Muscle of back (tissue), 13 donors: Measurements from ENCODE around the gene MSX1. TPM values are rescaled to one million over a fixed set of nuclear protein-coding genes. Genes with fewer than 3 reads are reported as not detected.
"Not testable (repeated sequence)": the region's sequence is repeated elsewhere in the genome, so short reads cannot be mapped to it uniquely, and the experiment has no call there.

ENCODE experiments used
- DNase-seq, 3 donors: peaks; one replicate each; pipeline versions ENCODE4 v3.0.0 to v3.0.0-alpha.2; 2013
- long read RNA-seq, 9 donors: transcript quantifications; one replicate each; lab custom pipeline, GENCODE V29; 2026
- polyA plus RNA-seq, 10 donors: library from polyadenylated mRNA; unstranded; fragments of 120-200 nt; gene quantifications; one replicate each; pipeline ENCODE4 v1.2.1, GENCODE V29; 2013; ENCODE audit not compliant: insufficient read length in 10 of 10

Gene MSX1
- 1 to 10 TPM; 1.5 to 2.5 (median 1.8) TPM for polyA plus RNA-seq
- long read RNA-seq, donor 1, result 0 reads
- long read RNA-seq, donor 2, result 0 reads
- long read RNA-seq, donor 3, result 0 reads
- long read RNA-seq, donor 4, result 0 reads
- long read RNA-seq, donor 5, partial matches to known transcripts, result 0 of 1 reads
- long read RNA-seq, donor 5, other reads (novel, unspliced or antisense), result 0 of 1 reads
- long read RNA-seq, donor 6, result 0 reads
- long read RNA-seq, donor 7, result 0 reads
- long read RNA-seq, donor 8, result 0 reads
- long read RNA-seq, donor 9, result 0 reads

DNA sequence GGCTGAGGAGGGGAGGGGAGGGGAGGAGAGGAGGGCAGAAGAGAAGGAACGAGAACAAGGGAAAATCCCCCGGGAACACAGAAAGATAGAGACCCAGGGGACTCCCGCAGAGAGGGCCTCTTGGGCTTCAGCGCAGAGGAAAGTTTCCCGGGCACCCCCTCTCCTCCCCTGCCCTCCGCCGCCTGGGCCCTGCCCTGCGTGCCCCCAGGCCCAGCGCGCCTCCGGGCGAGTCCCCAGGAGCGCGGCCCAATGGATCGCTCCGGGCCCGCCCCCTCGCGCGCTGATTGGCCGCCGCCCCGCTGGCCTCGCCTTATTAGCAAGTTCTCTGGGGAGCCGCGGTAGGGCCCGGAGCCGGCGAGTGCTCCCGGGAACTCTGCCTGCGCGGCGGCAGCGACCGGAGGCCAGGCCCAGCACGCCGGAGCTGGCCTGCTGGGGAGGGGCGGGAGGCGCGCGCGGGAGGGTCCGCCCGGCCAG, at the start of gene MSX1:
Gene MSX1, plus strand, starts transcription at position 341 of the 474 bp plus-strand sequence. CDS start 235 bp downstream, outside the sequence.
- DNase-seq, result peak; percentile 80 to 89 (median 82)

DNA sequence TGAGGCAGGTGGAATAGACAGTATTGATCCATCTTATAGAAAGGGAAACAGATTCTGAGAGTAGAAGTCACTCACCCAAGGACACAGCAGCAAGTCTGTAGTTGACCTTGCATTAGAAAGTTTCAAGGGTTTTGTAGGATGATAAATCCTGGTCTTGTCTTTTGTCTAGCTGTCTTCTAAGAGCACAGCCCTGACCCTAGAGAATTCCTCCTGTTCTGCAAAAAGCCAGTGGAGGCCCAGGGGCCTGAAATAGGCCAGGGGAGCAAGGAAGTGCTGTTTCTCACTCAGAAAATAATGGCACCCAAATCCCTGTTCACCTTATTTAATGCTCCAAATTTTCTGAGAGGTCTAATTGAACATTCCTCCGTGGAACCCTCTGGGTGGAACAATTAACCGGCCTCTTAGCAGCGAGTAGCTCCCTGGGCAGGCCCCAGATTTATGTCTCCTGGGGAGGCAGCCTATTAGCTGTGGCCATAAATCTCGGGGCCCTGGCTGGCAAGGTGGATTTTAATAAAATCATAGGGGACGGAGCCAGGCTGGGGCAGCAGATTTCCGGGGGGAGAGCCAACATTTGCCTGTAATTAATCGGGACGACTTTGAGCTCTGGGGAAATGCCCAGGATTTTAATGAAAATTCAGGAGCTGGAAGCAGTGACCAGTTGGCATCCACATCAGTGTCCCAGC, 49.2 kb upstream of the MSX1 start:
- DNase-seq, result no peak

DNA sequence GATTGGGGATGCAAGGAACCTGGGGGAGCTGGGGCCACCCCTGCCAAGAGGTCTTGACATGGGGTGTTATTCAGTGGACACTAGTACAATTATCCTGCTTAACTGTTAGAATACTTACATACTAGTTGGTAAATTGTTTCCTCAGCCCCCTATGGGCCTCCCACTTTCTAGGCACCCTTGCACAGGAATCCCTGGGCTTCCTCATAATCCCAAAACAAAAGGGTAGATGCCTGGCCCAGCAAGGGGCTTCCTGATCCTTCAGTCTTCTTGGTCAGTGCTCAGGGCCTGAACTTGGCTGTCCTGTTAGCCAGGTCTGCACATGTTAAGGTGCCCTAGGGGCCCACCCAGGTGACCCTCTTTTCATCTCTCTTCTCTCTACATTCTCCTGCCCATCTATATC, 48.7 kb upstream of the MSX1 start:
- no peak for DNase-seq

DNA sequence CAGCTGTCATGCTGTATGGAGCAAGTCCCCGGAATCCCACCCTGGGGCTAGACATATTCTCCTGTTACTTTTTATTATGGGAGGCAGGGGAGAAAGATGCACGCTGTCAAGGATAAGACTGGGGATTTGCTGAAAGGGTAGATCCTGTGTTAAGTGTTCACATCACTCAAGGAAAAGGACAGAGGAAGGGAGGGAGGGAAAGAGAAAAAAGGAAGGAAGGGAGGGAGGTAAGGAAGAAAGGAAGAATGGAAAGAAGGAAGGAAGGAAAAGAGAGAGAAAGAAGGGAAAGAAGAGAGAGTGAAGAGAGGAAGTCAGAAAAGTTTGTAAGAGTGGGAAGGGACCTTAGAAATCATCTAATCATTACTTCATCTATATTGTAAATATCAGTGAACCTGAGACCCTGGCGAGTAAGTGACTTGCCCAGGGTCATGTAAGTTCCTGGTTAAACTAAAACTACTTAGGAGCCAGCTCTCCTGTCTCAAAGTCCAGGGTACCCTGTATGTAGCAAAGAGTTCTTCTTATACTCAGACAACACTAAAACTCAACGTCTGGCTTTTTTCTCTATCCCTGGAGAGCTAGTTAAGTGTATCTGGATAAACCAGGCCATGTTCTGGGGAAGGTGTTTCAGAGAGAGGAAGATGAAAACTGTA, 47.2 kb upstream of the MSX1 start:
- DNase-seq, result no peak

DNA sequence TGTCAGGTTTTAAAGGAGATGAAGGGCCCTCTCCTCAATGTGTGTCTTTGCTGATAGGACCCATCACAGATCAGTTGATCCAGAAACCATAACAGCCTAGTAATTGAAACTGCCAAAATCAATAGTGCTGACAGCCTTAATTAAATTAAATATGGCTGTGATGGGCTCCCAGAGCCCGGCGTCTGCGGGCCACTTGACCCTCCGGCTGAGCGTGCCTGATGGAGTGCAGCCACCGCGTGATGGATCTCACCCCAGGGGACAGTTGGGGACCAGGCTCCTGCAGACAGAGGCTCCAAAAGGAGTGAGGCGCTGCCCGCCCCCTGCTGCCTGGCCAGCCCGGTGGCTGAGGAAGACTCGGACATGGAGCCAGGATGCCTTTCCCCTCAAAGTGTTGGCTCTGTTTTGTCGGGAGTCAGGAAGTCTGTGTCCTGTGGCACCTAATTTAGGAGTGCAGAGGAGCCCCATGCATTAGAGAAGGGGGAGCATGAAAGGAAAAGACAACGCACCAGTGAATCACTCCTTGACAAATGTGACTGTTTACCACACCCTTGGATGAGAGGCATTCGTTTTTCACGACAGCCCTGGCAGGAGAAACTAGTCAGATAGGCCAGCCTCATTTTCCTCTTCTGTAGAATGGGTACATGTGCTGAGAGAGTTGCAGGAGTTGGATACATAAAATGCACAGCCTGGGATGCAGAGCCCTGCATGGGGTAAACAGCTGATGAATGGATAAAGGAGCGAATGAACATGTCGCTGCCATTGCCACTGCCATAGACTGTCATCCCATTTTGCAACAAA, 40.9 kb upstream of the MSX1 start:
- no peak for DNase-seq

DNA sequence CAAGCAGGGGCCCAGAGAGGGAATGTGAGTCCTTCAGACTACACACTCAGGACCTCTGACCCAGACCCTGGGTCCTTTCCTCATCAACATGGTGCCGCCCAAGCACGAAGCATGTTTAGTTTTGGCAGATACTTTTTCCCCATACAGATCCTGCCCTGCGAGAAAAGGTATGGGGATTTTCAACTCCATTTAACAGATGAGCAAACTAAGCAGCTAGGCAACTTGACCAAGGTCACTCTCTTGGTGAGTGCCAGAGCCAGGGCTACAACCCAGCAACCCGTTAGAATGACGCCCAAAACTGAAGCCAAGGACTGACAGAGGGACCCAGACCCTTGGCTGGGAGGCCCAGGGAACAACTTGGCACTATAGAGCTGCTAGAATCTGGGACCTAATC, 40.3 kb upstream of the MSX1 start:
- DNase-seq, result no peak

DNA sequence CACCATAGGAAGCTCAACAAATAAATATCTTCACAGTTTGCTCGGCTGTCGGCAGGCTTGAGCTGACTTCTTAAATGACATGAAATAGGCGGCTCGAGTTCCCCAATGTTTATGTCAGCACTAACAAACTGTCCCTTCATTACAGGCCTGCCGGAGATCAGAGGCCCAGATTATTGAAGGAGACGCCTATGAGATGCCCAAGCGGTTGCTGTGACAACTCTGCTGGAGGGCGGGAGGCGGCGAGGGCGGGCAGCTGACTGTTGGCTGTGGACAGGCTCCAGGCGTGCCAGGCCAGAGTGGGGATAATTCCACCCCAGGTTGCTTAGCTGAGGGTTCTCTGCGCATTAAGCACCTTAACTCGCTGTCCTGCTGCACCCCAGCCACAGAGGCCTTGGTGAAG, 39.2 kb upstream of the MSX1 start:
- no peak for DNase-seq

DNA sequence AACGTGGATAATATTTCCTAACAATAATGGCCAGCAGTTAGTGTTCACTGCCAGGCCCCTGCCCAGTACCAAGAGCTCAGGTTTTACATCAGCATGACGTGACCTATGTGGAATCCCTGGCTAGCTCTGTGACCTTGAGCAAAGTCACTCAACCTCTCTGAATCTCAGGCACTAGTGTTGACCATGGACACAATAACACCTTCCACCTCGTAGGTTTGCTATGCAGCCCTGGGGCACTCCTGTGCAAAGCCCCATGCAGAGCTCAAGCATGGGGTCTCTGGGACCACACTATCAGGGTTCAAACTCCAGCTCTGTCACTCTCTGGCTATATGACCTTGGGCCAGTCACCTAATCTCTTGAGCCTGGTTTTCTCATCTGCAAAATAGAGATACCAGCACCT, 38.7 kb upstream of the MSX1 start:
- no peak for DNase-seq

DNA sequence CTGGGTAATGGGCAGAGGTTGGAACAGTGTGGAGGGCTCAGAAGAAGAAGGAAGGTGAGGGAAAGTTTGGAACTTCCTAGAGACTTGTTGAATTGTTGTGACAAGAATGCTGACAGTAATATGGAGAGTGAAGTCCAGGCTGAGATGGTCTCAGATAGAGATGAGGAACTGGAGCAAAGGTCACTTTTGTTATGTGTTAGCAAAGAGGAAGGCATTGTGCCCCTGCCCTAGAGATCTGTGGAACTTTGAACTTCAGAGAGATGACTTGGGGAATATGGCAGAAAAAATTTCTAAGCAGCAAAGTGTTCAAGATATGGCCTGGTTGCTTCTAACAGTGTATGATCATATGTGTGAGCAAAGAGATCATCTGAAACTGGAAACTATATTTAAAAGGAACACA, 37.9 kb upstream of the MSX1 start:
- DNase-seq, result no peak

DNA sequence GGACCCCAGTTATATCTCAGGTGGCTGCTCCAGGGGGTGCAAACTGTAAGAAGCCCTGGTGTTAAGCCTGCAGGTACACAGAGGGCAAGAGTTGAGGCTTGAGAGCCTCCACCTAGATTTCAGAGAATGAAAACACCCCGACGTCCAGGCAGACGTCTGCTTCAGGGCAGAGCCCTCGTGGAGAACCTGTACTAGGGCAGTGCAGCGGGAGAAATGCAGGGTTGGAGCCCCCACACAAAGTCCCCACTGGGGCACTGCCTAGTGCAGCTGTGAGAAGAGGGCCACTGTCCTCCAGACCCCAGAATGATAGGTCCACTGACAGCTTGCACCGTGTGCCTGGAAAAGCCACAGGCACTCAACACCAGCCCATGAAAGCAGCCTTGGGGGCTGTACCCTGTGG, 37.2 kb upstream of the MSX1 start:
- not testable (repeated sequence) for DNase-seq

DNA sequence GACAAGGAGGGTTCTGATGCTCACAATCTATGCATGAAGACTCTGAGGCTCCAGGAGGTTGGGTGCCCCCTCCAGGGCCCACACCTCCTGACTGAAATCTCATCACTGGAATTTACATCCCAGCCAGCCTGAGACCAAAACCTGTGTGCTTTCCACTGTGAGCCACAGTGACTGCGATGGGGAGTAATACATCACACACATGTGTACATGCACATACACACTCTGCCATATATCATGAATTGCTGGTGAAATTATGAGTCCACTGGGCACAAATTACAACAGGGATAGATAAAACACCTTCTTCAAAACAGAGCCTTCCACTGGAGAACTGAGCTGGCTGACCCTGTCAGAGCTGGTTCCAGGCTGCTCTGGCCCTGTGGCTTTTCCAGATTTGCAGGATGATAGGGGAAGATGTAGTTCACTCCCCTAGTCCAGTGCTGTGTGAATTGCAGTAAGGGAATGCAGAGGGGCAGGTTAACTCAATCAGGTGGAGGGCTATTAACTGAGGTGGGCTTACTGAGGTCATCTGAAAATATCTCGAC, 35.8 kb upstream of the MSX1 start:
- DNase-seq, result no peak

DNA sequence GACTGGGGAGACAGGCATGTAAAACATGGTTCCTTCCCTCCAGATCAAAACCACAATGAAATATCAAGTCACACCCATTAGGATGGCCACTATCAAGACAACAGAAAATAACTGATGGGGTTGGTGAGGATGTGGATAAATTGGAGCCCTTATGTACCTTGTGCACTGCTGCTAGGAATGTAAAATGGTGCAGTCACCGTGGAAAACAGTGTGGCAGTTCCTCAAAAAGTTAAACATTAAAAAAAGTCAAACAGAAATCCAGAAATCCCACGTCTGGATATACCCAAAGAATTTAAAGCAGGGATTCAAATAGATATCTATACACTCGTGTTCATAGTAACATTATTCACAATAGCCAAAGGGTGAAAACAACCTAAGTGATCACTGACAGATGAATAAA, 35.2 kb upstream of the MSX1 start:
- no peak for DNase-seq

DNA sequence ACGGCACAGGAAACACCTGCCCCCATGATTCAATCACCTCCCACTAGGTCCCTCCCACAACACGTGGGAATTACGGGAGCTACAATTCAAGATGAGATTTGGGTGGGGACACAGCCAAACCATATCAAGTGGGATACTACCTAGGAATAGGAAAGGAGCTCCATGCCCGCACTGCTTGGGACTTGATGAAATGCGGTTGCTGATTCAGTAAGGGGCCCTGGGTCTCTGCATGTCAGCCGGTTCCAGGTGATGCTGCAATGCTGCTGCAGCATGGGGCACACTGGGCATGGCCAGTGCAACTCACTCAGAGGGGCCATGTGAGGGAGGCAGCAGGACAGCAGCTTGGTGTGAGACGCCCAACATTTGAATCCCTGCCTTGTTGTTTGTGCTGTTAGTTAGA, 34.0 kb upstream of the MSX1 start:
- DNase-seq, result no peak

DNA sequence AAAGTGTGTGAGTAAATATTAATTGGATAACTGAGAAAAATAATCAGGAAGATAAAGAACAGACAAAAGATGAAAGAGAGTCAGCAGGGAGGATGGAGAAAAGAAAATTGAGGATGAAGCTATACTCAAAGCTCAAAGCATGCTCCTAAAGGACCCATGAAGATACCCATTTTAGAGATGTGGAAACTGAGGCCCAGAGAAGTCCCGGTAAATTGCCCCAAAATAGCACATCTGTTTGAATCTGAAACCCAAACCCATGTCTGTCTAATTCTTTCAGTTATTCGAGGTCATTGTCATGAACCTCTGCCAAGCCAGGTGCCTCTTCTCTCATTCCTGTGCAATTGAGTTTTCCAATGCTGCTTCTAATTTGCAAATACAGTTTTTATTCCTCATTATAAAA, 29.6 kb upstream of the MSX1 start:
- no peak for DNase-seq

DNA sequence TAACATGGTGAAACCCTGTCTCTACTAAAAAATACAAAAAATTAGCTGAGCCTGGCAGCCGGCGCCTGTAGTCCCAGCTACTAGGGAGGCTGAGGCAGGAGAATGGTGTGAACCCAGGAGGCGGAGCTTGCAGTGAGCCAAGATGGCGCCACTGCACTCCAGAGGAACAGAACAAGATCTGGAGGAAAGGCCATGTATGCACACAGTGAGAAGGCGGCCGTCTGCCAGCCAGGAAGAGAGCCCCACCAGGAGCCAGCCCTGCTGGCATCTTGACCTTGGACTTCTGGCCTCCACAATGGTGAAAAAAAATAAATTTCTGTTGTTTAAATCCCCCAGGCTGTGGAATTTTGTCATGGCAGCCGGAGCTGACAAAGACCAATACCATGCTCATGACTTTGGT, 28.2 kb upstream of the MSX1 start:
- DNase-seq, result no peak

DNA sequence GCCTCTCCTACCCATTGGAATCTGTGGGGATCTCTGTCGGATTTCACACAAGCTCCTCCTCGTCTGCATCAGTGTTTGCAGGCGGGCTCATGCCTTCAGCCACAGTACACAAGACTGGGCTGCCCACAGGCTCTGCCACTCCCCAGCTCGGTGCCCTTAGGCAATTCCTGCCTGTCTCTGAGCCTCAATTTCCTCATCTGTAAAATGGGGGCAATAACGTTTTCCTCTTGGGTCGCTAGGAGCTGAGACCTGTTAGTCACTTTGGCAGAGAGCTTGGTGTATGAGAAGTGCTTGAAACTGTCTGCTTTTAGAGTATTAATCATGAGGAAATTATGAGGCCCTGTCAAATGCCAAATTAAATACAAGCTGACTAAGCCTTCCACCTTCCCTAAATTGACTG, 27.6 kb upstream of the MSX1 start:
- DNase-seq, result no peak

DNA sequence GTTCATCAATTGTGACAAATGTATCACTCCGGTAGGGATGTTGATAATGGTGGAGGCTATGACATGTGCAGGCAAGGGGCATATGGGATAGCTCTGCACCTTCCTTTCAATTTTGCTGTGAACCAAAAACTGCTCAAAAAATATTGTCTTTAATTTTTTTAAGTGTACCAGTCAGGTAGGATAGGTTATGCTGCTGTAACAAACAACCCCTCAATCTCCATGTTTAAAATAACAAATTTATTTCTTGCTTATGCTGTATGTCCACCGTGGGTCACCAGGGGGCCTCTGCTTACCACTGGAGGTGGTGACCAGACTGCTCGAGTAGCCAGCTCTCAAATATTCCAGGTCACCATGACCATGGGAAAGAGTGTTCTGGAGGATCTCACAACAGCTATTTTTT, 23.4 kb upstream of the MSX1 start:
- DNase-seq, result no peak

DNA sequence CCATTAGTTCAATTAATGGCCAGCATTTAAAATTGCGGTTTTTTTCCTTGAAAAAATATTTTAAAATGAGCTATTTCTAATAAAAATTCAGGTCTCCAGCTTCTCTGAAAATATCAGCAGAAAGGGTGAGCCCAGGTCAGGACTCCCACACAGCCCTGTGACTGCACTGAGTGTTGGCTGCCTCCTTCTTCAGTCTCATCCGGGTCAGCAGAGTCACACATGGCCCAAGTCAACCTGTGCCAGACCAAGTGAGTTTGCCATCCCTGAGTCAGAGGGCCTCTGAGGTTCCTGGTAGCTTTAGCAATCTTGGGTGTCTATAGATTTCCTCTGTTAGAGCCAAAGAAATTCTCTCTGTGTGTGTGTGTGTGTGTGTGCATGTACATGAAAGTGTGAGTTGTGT, 22.1 kb upstream of the MSX1 start:
- DNase-seq, result no peak

DNA sequence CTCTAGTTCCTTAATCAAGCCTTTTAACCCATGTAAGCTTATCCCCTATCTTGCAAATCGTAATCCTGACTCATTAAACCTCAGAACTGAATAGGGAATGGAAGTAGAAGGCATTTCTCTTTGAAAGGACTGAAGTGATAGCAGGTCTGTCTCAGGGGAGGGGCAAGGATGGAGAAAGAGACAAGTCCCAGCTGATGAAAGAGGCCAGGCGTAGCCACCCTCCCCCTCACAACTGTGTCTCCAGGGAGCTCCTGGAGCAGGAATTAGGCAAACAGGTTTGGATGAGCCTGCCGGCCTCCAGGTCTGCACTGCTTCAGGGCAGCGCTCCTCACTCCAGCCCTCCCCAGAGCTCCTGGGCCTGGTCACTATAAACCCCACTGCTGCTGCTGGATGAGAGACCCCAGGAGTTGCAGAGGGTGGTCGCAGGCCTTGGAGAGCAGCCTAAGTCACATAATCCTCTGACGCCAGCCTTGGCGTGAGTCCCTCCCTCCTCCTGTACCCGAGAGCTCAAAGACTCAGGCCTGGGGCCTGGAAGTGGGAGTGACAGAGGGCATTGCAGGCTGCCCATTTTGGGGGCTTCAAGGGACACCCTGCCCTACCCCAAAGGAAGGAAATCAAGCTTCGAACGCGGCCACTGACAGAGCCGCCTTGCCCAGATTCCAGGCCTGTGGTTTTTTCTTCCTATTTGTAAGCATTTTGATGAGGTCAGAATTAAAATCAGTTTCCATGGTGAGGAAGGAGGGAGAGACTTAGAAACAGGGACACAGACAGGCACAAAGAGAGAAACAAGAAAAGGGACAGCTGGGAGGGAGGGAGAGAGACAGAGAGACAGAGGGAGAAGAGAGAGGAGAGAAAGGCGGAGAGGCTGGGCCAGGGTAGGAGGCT, 21.2 kb upstream of the MSX1 start:
- peak in 1 of 3 donors; percentile 16 for DNase-seq

DNA sequence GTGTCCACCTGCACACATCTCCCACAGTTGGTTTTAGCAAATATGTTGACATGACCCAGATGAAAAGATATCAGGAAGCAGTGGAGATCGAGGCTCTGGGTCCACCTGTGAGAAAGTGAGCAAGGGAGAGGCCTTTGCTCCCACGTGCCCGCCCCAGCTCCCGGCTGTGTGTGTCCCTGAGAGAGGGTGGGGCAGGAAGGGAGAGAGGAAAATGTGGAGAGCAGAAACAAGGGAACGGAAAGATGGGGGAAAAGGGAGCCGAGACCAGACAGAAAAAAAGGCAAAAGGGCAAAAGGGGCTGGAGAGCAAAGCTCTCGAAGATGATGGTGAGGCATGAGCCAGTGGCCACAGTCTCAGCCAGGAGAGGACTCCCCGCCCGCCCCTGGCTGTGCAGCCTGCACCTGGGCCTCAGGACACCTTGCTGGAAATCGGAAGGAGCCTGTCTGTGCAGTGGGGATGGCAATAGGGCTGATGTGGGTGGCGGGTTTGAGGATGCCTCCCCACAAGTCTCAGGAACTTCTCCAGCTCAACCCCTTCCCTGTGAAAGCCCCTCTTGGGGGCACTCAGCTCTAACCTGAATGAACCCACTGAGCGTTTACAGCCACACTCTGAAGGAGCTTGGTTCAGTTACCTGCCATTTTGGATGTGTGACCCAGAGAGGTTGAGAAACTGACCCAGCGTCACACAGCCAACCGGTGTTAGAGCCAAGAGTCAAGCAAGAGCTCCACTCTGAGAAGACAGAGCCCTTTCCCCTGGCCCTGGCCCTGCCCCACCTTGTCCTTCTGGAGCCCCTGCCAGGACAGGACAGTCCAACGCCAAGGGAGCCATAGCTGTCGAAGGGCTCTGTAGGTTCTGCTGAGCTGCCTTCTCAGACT, 20.3 kb upstream of the MSX1 start:
- DNase-seq, result no peak
